HepG2 (cell line): ENCODE results near the gene POP7. TPM values are rescaled to one million over a fixed set of nuclear protein-coding genes. Genes with fewer than 3 reads are reported as not detected.
"Not testable (repeated sequence)": the region's sequence is repeated elsewhere in the genome, so short reads cannot be mapped to it uniquely, and the experiment has no call there.

ENCODE experiments used
- ATAC-seq: fragments of 200-7000 bp; cut with Tn5 transposase; 3 replicates; pipeline ENCODE4 v1.9.1; 2020; ENCODE audit warnings: mild to moderate bottlenecking, moderate library complexity
- BruUV-seq: library from RNA; stranded (reverse); fragments of 400-500 nt; replicated peaks from 2 replicates; lab custom pipeline; 2021; lab: Mats Ljungman, UMichigan
- CTCF ChIA-PET: fragments of 300-600 bp; formaldehyde crosslinking; extraction: SDS; loops from one replicate; lab custom pipeline; 2021; ENCODE audit warnings: low total read pairs, inconsistent platforms, low intra/inter-chr PET ratio; lab: Yijun Ruan, JAX
- POLR2A ChIA-PET: fragments of 350-600 bp; sonication (Branson Sonifier 250); formaldehyde crosslinking; loops from one replicate; lab custom pipeline; 2020; ENCODE audit warnings: antibody characterized with exemption, inconsistent platforms; lab: Yijun Ruan, JAX
- DNase-seq: peaks from one replicate; pipeline ENCODE4 v3.0.0-alpha.2; 2015; ENCODE audit warnings: low spot score
- FAIRE-seq: peaks from 3 replicates; lab custom pipeline; 2011; peaks lifted over from hg19 to GRCh38; lab: Jason Lieb, UNC
- H2AFZ ChIP-seq: one replicate; pipeline ENCODE4 v1.6.1; 2011; ENCODE audit warnings: low read length, inconsistent platforms
- H3K27ac ChIP-seq: fragments of 300-600 bp; 3 replicates; pipeline ENCODE4 v1.8.0; 2011; ENCODE audit warnings: mixed run types, mild to moderate bottlenecking, mixed read lengths, low read length, inconsistent platforms; ENCODE audit not compliant: insufficient read depth; ENCODE audit errors: extremely low read length
- H3K27me3 ChIP-seq, 2 experiments: fragments of 200-600 bp in 1 of 2; 2 replicates in 1 of 2; 3 replicates in 1 of 2; pipeline versions ENCODE4 v1.6.0 to v1.8.0; 2011; ENCODE audit warnings: low read length in 2 of 2, mild to moderate bottlenecking in 2 of 2, moderate library complexity in 2 of 2, inconsistent platforms in 1 of 2; ENCODE audit not compliant: insufficient read depth in 2 of 2, control insufficient read depth in 1 of 2
- H3K36me3 ChIP-seq, 2 experiments: fragments of 200-600 bp in 1 of 2; replicated peaks in 1 of 2; 2 replicates in 1 of 2; 3 replicates in 1 of 2; pipeline versions ENCODE4 v1.5.1 to v1.8.0; 2011; ENCODE audit warnings: low read length in 2 of 2, inconsistent platforms in 1 of 2; ENCODE audit not compliant: insufficient read depth in 2 of 2, control insufficient read depth in 1 of 2
- H3K4me1 ChIP-seq: 2 replicates; pipeline ENCODE4 v1.5.1; 2012; ENCODE audit warnings: low read length, inconsistent platforms; ENCODE audit not compliant: insufficient read depth
- H3K4me2 ChIP-seq: 2 replicates; pipeline ENCODE4 v1.6.0; 2011; ENCODE audit warnings: low read depth, low read length, inconsistent platforms
- H3K4me3 ChIP-seq, 3 experiments: fragments of 200-600 bp in 1 of 3; sonication (generic), shearing (Covaris generic) in 1 of 3; replicated peaks in 1 of 3; 2 replicates each; pipeline ENCODE4 v1.5.1; 2011 to 2016; ENCODE audit warnings: low read length in 3 of 3, inconsistent platforms in 2 of 3, low read depth in 2 of 3, mild to moderate bottlenecking in 2 of 3, control low read depth in 1 of 3, mixed read lengths in 1 of 3; ENCODE audit not compliant: insufficient read depth in 1 of 3
- H3K79me2 ChIP-seq: one replicate; pipeline ENCODE4 v1.6.1; 2011; ENCODE audit warnings: low read length, inconsistent platforms; ENCODE audit not compliant: insufficient read depth
- H3K9ac ChIP-seq: 2 replicates; pipeline ENCODE4 v1.6.0; 2011; ENCODE audit warnings: mild to moderate bottlenecking, low read depth, low read length, inconsistent platforms; ENCODE audit not compliant: insufficient read depth
- H3K9me3 ChIP-seq: 2 replicates; pipeline ENCODE4 v1.5.1; 2012; ENCODE audit warnings: mild to moderate bottlenecking, low read length
- H4K20me1 ChIP-seq: 2 replicates; pipeline ENCODE4 v1.6.0; 2011; ENCODE audit warnings: inconsistent platforms, mild to moderate bottlenecking, low read length, moderate library complexity; ENCODE audit not compliant: insufficient read depth
- HNRNPLL ChIP-seq: fragments of 200-400 bp; formaldehyde crosslinking; IDR thresholded peaks from 2 replicates; pipeline ENCODE4 v1.6.1; 2017; ENCODE audit warnings: mild to moderate bottlenecking, low read depth, low read length; ENCODE audit not compliant: poor library complexity, severe bottlenecking
- MZF1 ChIP-seq: sonication (generic); formaldehyde crosslinking; IDR thresholded peaks from 2 replicates; pipeline ENCODE4 v1.8.1; 2023; ENCODE audit warnings: mild to moderate bottlenecking, missing genetic modification reagents, borderline replicate concordance
- ONECUT2 ChIP-seq: sonication (generic); formaldehyde crosslinking; IDR thresholded peaks from 2 replicates; pipeline ENCODE4 v1.4.0; 2020; ENCODE audit warnings: missing genetic modification reagents
- PAF1 ChIP-seq: IDR thresholded peaks from 2 replicates; pipeline ENCODE4 v1.6.1; 2016; ENCODE audit warnings: missing genetic modification reagents, missing compliant biosample characterization
- SMAD3 ChIP-seq: sonication (generic); formaldehyde crosslinking; IDR thresholded peaks from 2 replicates; pipeline ENCODE4 v1.4.0; 2020; ENCODE audit warnings: missing genetic modification reagents
- SUZ12 ChIP-seq: fragments of 150-350 bp; IDR thresholded peaks from 2 replicates; pipeline ENCODE4 v1.6.1; 2014; ENCODE audit warnings: low read depth, low read length
- ZHX1 ChIP-seq: sonication (generic); formaldehyde crosslinking; IDR thresholded peaks from 2 replicates; pipeline ENCODE4 v1.8.1; 2022; ENCODE audit warnings: low read depth, mild to moderate bottlenecking, missing genetic modification reagents
- ZNF121 ChIP-seq: sonication (generic); formaldehyde crosslinking; IDR thresholded peaks from 2 replicates; pipeline ENCODE4 v1.5.0; 2020; ENCODE audit warnings: mild to moderate bottlenecking, missing genetic modification reagents
- ZNF280B ChIP-seq: sonication (generic); formaldehyde crosslinking; IDR thresholded peaks from 2 replicates; pipeline ENCODE4 v1.5.0; 2020; ENCODE audit warnings: missing genetic modification reagents, mild to moderate bottlenecking, borderline replicate concordance
- ZNF770 ChIP-seq: sonication (generic); formaldehyde crosslinking; IDR thresholded peaks from 2 replicates; pipeline ENCODE4 v1.5.0; 2020; ENCODE audit warnings: mild to moderate bottlenecking, missing genetic modification reagents
- WGBS: methylation state at CpG from one replicate; pipeline ENCODE4 v1.1.6; 2017; ENCODE audit warnings: low lambda C conversion rate; 5-methylcytosine and 5-hydroxymethylcytosine counted together
- in situ Hi-C: cut with HindIII; loops from 2 replicates; pipeline ENCODE4 v1.10.0; 2017; ENCODE audit warnings: low pct_unique_long_range_greater_than_20kb; ENCODE audit not compliant: extremely low pct_ligation_motif_present
- intact Hi-C: fragments of 100-400 bp; cut with micrococcal nuclease; formaldehyde crosslinking; loops from one replicate; pipeline ENCODE4 v1.10.0; 2022; ENCODE audit not compliant: unreplicated experiment
- polyA plus RNA-seq, 8 experiments: library from polyadenylated mRNA; depleted of rRNA in 3 of 8; stranded (reverse) in 7 of 8; unstranded in 1 of 8; fragments of >200 nt; fragmentation: Illumina TruSeq in 4 of 8; extraction: Trizol in 4 of 8; gene quantifications; 2 replicates each; pipeline versions ENCODE4 v1.2.1 to v1.2.3, GENCODE V29; 2011 to 2016; ENCODE audit warnings: low read depth in 4 of 8, missing spikeins in 1 of 8, mixed read lengths in 1 of 8; ENCODE audit not compliant: insufficient read depth in 1 of 8
- total RNA-seq, 5 experiments: library from RNA; depleted of rRNA; stranded (reverse); fragments of >200 nt; fragmentation: Illumina TruSeq; extraction: Trizol; gene quantifications; 2 replicates each; pipeline ENCODE4 v1.2.3, GENCODE V29; 2016; ENCODE audit warnings: low read depth in 1 of 5

Gene POP7
- total and polyA plus RNA-seq, 2 of the 13 experiments (the other 11 are each of a cell fraction or from before 2014, with no cell fraction given), result 63.9 to 91.1 TPM

DNA sequence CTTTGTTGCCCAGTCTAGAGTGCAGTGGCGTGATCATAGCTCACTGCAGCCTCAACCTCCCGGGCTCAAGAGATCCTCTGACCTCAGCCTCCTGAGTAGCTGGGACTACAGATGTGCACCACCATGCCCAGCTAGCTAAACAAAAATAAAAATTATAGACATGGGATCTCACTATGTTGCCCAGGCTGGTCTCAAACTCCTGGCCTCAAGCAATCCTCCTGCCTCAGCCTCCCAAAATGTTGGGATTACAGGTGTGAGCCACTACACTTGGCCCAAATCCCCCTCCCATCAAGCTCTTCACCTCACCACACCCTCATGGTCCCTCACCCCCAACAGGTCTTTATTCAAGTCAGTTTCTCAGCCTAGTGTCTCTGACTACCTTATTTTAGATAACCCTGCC lies 11.2 kb downstream of the POP7 start:
- H3K27ac ChIP-seq, H3K9ac ChIP-seq, H3K4me2 ChIP-seq, DNase-seq, H2AFZ ChIP-seq, H3K36me3 ChIP-seq, H3K27me3 ChIP-seq, ATAC-seq, in situ Hi-C loops, H3K9me3 ChIP-seq, FAIRE-seq, BruUV-seq, H3K4me3 ChIP-seq, H3K79me2 ChIP-seq, H4K20me1 ChIP-seq, intact Hi-C loops, CTCF ChIA-PET: not testable (repeated sequence)
- POLR2A ChIA-PET, result interaction anchor here (0.7 to 0.9 kb wide), 2 partner anchors 9 to 131 kb away, joined by 3 to 5 read pairs; partner anchors contain the start of genes FBXO24 and LRCH4
- H3K4me1 ChIP-seq, result peaks cover 36% of the 10 kb centered on the region
- TF ChIP-seq ZNF121 (peak; percentile 69), ZNF770 (0 out of 2 replicates have a peak, but pooled peaks have one; percentile 51)
- WGBS, result 95% methylated on average over 2 of the region's 2 CpGs

DNA sequence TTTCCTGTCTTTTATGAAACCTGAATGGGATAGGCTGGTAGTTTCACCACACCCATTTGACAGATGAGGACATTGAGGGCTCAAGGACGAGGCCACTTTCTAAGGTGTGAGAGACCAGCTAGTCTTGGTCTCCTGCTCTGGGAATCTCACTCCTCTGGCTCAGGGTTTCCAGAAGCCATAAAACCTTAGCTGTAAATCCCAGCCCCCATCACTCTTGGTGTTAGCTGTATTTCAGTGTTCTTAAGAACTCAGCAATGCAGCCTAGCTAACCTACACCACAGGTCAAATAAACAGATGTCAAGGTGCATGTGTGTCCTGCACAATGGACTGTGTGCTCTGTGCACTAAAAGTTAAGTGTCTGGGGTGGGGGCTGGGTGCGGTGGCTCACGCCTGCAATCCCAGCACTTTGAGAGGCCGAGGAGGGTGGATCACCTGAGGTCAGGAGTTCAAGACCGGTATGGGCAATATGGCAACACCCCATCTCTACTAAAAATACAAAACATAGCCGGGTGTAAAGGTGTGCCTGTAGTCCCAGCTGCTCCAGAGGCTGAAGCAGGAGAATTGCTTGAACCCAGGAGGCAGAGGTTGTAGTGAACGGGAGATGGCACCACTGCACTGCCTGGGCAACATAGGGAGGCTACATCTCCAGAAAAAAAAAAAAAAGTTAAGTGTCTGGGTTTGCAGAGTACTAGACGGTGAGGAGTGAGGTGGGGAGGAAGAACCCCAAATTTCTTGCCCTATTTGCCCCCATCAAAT lies 13.8 kb downstream of the POP7 start:
- no peaks in the 10 kb centered on the region for H3K36me3 ChIP-seq
- DNase-seq (peak; percentile 75), ATAC-seq (peak; percentile 60), FAIRE-seq (peak; percentile 67)
- H4K20me1 ChIP-seq, result no peaks in the 10 kb centered on the region
- intact Hi-C loops, result no loop called here
- POLR2A ChIA-PET, result interaction anchor here (1.2 to 5.9 kb wide), 2 partner anchors 13 to 112 kb away, joined by 3 to 59 read pairs; partner anchors contain the start of gene POP7
- peaks cover 9% of the 10 kb centered on the region for H3K79me2 ChIP-seq
- no peak overlapping the region for H2AFZ ChIP-seq
- WGBS, result 2% methylated on average over 5 of the region's 8 CpGs
- in situ Hi-C loops, result no loop called here
- CTCF ChIA-PET, result no interaction called here
- peak overlapping the region; percentile 72 for H3K27ac ChIP-seq
- no TSS peak for BruUV-seq
- H3K4me1 ChIP-seq, result peaks cover 63% of the 10 kb centered on the region
- H3K4me2 ChIP-seq, result peak overlapping the region; percentile 92
- peak overlapping the region; percentile 63 for H3K9ac ChIP-seq
- peak overlapping the region; percentile 79 to 84 (median 82) for H3K4me3 ChIP-seq
- no peaks in the 10 kb centered on the region; a peak in 1 of 5 replicates for H3K27me3 ChIP-seq
- H3K9me3 ChIP-seq, result no peaks in the 10 kb centered on the region
- TF ChIP-seq SUZ12 (no peak), SMAD3 (CRISPR knock-in tag) (no peak), PAF1 (CRISPR knock-in tag) (no peak), ZNF280B (CRISPR knock-in tag) (no peak), MZF1 (CRISPR knock-in tag) (no peak), ZNF121 (peak; percentile 46; the same call in 1 of the 2 replicates), HNRNPLL (no peak), ONECUT2 (CRISPR knock-in tag) (no peak), ZHX1 (CRISPR knock-in tag) (peak; percentile 30; the same call in 1 of the 2 replicates)
